Measurements from ENCODE around the gene HNRNPLL. TPM values are rescaled to one million over a fixed set of nuclear protein-coding genes. Genes with fewer than 3 reads are reported as not detected.
"Not testable (repeated sequence)": the region's sequence is repeated elsewhere in the genome, so short reads cannot be mapped to it uniquely, and the experiment has no call there.

The HNRNPLL gene
- total RNA-seq = 10 to 100 TPM; 63.7 to 80.7 TPM

DNA sequence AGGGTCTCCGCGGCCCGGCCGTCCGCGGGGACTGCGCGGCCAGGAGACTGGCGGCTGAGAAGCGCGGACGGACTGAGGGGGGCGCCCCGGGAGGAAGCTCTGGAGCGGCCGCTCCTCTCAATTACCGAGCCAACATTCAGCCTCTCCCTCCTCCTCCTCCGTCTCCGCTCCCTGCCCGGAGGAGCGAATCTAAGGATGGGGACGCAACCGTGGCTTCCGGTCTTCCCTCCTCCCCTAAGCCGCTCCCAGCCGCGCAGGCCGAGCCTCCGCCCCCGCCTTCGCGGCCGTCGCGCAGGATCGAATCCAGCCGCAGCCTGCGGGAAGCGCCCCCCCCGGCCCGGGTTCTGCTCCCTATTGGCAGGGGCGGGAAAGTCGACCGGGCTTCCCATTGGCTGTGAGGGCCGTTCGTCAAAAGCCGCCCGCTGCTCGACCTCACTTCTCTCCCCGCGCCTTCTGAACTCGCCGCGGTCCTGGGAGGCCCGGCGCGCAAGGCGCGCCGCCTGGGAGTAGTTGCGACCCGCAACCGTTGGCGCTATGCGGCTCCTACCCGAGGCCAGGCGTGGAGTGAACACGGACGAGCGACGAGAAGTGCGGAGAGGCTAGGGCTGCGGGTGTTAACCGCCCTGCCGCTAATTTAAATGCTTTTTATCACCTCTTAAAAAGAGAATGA, at the start of gene HNRNPLL:
Gene HNRNPLL, minus strand, starts transcription at position 197 of the 670 bp plus-strand sequence. CDS start 302 bp downstream, outside the sequence.
- H3K27ac Mint-ChIP-seq = peak within 1 kb of the TSS; percentile 88
- H3K36me3 Mint-ChIP-seq (ENCODE audit: insufficient read depth in 2 of 2) = peaks cover 4 to 7% of the 10 kb centered on the region in 2 donors
- H3K9me3 Mint-ChIP-seq = no peaks in the 10 kb centered on the region
- ATAC-seq (replicated peaks in 1 of 2) = peak; percentile 83 to 88
- DNase-seq = peak; percentile 95 to 97
- peak within 1 kb of the TSS; percentile 92 to 94 for H3K4me3 Mint-ChIP-seq
- H3K27me3 Mint-ChIP-seq (ENCODE audit: low read depth) = no peaks in the 10 kb centered on the region
- H3K4me1 Mint-ChIP-seq (ENCODE audit: low read depth) = peaks cover 52% of the 10 kb centered on the region

DNA sequence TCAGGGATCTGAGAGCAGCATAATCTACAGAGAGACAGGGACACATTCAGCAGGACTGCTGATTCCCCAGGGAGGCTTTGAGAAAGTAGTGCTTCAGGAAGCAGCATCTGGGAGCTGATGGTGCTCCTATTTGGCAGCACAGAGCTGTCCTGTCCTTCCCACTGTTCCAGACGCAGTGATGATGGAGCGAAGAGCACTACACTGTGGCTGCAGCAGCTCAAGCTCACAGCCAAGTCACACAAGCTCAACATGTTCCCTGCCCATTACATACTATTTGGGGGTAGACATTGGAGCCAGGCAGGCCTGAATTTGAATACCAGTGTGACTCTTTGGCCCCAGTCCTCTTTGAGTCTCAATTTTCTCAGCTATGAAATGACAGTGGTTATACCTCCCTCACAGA, 48.0 kb upstream of the HNRNPLL start:
- no peaks in the 10 kb centered on the region for H3K9me3 Mint-ChIP-seq
- no peak for DNase-seq
- peak overlapping the region; percentile 25 for H3K27ac Mint-ChIP-seq
- peaks cover 7% of the 10 kb centered on the region for H3K27me3 Mint-ChIP-seq (ENCODE audit: low read depth)
- no peak for ATAC-seq (replicated peaks in 1 of 2)
- peaks cover 75% of the 10 kb centered on the region for H3K4me1 Mint-ChIP-seq (ENCODE audit: low read depth)
- peaks cover 1 to 5% of the 10 kb centered on the region in 2 donors for H3K36me3 Mint-ChIP-seq (ENCODE audit: insufficient read depth in 2 of 2)
- no peak overlapping the region for H3K4me3 Mint-ChIP-seq

- H3K36me3 Mint-ChIP-seq (ENCODE audit: insufficient read depth in 2 of 2) = peaks cover 1 to 5% of the 10 kb centered on the region in 2 donors
- H3K27ac Mint-ChIP-seq = no peak overlapping the region
- ATAC-seq (replicated peaks in 1 of 2) (no peak), DNase-seq (no peak)
- no peaks in the 10 kb centered on the region for H3K9me3 Mint-ChIP-seq
- H3K4me1 Mint-ChIP-seq (ENCODE audit: low read depth) = peaks cover 70% of the 10 kb centered on the region
- no peak overlapping the region for H3K4me3 Mint-ChIP-seq
- H3K27me3 Mint-ChIP-seq (ENCODE audit: low read depth) = peaks cover 7% of the 10 kb centered on the region
Observed at GRCh38 chr2:38650012-38650411, 47.3 kb upstream of the HNRNPLL start.

GRCh38 chr2:38649176-38649728, 46.5 kb upstream of the HNRNPLL start:
- DNase-seq = no peak
- Mint-ChIP-seq H3K27ac (peak overlapping the region; percentile 44), H3K27me3 (ENCODE audit: low read depth) (peaks cover 7% of the 10 kb centered on the region), H3K4me1 (ENCODE audit: low read depth) (peaks cover 70% of the 10 kb centered on the region), H3K36me3 (ENCODE audit: insufficient read depth in 2 of 2) (peaks cover 1 to 5% of the 10 kb centered on the region in 2 donors), H3K9me3 (no peaks in the 10 kb centered on the region), H3K4me3 (no peak overlapping the region)
- no peak for ATAC-seq (replicated peaks in 1 of 2)

GRCh38 chr2:38648107-38648761, 45.5 kb upstream of the HNRNPLL start:
- no peak for DNase-seq
- H3K27ac Mint-ChIP-seq = no peak overlapping the region
- H3K4me3 Mint-ChIP-seq = peak overlapping the region in 1 of 2 donors; percentile 45
- ATAC-seq (replicated peaks in 1 of 2) = peak in 1 of 2 donors; percentile 20
- H3K9me3 Mint-ChIP-seq = no peaks in the 10 kb centered on the region
- H3K27me3 Mint-ChIP-seq (ENCODE audit: low read depth) = peaks cover 7% of the 10 kb centered on the region
- H3K4me1 Mint-ChIP-seq (ENCODE audit: low read depth) = peaks cover 67% of the 10 kb centered on the region
- peaks cover 4 to 5% of the 10 kb centered on the region in 2 donors for H3K36me3 Mint-ChIP-seq (ENCODE audit: insufficient read depth in 2 of 2)

DNA sequence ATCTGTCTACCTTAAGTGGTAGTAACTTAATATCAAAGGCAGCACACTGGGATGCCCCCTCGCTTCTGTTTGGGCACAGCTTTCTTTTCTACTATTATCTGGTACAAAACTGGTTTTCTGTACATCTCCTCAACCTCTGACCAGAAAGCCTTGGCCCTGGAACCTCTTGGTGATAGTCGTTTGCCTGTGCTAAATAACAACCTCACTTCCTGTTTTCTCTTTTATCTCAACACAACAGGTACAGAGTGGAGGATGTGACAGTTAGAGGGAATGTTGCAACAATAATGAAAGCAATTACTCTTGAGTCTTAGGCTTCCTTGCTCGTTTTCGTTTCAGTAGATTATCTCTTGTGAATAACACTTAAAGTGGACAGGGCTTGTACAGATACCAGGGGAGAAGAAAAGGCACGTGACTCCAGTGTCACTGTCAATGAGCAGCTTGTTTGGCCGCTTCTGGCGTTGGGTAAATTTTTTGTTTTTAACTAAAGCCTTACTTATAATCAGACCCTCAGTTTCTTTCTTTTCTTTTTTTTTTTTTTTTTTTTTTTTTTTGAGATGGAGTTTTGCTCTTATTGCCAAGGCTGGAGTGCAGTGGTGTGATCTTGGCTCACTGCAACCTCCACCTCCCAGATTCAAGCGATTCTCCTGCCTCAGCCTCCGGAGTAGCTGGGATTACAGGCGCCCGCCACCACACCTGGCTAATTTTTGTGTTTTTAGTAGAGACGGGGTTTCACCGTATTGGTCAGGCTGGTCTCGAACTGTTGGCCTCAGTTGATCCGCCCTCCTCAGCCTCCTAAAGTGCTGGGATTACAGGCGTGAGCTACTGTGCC, 41.2 kb upstream of the HNRNPLL start:
- peaks cover 40% of the 10 kb centered on the region for H3K4me1 Mint-ChIP-seq (ENCODE audit: low read depth)
- not testable (repeated sequence) for DNase-seq
- peak overlapping the region; percentile 45 to 52 for H3K4me3 Mint-ChIP-seq

GRCh38 chr2:38643021-38643671, 40.4 kb upstream of the HNRNPLL start:
- H3K27ac Mint-ChIP-seq = no peak overlapping the region
- no peaks in the 10 kb centered on the region for H3K27me3 Mint-ChIP-seq (ENCODE audit: low read depth)
- peak in 1 of 2 donors; percentile 13 for ATAC-seq (replicated peaks in 1 of 2)
- peaks cover 37% of the 10 kb centered on the region for H3K4me1 Mint-ChIP-seq (ENCODE audit: low read depth)
- no peaks in the 10 kb centered on the region for H3K9me3 Mint-ChIP-seq
- H3K36me3 Mint-ChIP-seq (ENCODE audit: insufficient read depth in 2 of 2) = peaks cover 3% of the 10 kb centered on the region in 2 donors
- H3K4me3 Mint-ChIP-seq = no peak overlapping the region
- no peak for DNase-seq

More for the DNA sequence above, 41.2 kb upstream of the HNRNPLL start:
- H3K36me3 Mint-ChIP-seq (ENCODE audit: insufficient read depth in 2 of 2); H3K9me3 Mint-ChIP-seq; H3K27me3 Mint-ChIP-seq (ENCODE audit: low read depth): not testable (repeated sequence)
- H3K27ac Mint-ChIP-seq = peak overlapping the region; percentile 67
- ATAC-seq (replicated peaks in 1 of 2) = peak; percentile 66 to 84

DNA sequence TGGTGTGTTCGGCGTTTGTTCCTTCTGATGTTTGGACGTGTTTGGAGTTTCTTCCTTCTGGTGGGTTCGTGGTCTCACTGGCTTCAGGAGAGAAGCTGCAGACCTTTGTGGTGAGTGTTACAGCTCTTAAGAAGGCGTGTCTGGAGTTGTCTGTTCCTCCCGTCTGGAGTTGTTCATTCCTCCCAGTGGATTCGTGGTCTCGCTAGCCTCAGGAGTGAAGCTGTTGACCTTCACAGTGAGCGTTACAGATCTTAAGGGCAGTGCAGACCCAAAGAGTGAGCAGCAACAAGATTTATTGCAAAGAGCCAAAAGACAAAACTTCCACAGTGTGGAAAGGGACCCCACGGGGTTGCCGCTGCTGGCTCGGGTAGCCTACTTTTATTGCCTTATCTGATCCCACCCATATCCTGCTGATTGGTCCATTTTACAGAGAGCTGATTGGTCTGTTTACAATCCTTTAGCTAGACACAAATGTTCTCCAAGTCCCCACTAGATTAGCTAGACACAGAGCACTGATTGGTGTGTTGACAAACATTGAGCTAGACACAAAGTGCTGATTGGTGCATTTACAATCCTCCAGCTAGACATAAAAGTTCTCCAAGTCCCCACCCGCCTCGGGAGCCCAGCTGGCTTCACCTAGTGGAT, 39.8 kb upstream of the HNRNPLL start:
- not testable (repeated sequence) for H3K27me3 Mint-ChIP-seq (ENCODE audit: low read depth); H3K9me3 Mint-ChIP-seq; DNase-seq; H3K4me3 Mint-ChIP-seq; ATAC-seq (replicated peaks in 1 of 2); H3K36me3 Mint-ChIP-seq (ENCODE audit: insufficient read depth in 2 of 2)
- Mint-ChIP-seq H3K4me1 (ENCODE audit: low read depth) (peaks cover 31% of the 10 kb centered on the region), H3K27ac (peak overlapping the region; percentile 41)

DNA sequence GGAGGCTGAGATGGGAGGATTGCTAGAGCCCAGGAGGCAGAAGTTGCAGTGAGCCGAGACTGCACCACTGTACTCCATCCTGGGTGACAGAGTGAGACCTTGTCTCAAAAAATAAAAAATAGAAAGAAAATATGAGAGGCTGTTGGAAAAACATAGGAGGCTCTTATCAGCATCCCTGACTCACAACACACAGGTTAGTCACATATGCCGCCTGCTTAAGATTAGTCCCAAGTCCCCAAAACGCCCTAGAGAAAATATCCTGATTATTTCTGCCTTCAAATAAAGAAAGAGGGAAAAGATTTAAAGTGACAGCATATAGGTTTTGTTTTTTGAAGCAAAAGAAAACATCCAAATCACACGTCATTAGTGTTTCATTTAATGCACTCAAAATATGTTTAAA, 33.3 kb upstream of the HNRNPLL start:
- Mint-ChIP-seq H3K9me3 (no peaks in the 10 kb centered on the region), H3K4me1 (ENCODE audit: low read depth) (peaks cover 23% of the 10 kb centered on the region), H3K27me3 (ENCODE audit: low read depth) (no peaks in the 10 kb centered on the region), H3K27ac (no peak overlapping the region), H3K4me3 (no peak overlapping the region), H3K36me3 (ENCODE audit: insufficient read depth in 2 of 2) (no peaks in the 10 kb centered on the region)
- ATAC-seq (replicated peaks in 1 of 2) = no peak
- no peak for DNase-seq

GRCh38 chr2:38635139-38635538, 32.4 kb upstream of the HNRNPLL start:
- H3K4me1 Mint-ChIP-seq (ENCODE audit: low read depth) = peaks cover 23% of the 10 kb centered on the region
- no peak for ATAC-seq (replicated peaks in 1 of 2)

DNA sequence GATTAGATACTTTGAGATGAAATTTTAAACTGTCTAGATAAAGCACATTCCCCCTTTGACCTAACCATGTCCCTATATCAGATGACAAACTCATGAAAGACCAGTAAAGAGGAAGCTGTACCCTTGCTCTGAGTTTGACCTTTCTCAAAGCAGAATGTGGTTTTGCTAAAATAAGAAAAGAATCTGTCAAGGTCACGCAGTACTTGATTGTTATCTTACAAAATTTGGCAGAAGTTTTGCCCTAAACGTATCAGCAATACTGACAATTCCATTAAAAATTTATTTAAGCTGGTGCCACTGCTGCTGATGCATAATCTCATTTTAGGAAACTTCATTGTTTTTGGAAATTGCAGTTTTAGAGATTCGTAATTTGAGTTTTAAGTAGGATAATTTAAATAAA, 32.0 kb upstream of the HNRNPLL start:
- Mint-ChIP-seq H3K4me1 (ENCODE audit: low read depth) (peaks cover 23% of the 10 kb centered on the region), H3K36me3 (ENCODE audit: insufficient read depth in 2 of 2) (no peaks in the 10 kb centered on the region), H3K27me3 (ENCODE audit: low read depth) (no peaks in the 10 kb centered on the region), H3K9me3 (peaks cover 0 to 2% of the 10 kb centered on the region in 2 donors), H3K27ac (no peak overlapping the region), H3K4me3 (no peak overlapping the region)
- DNase-seq = no peak
- peak in 1 of 2 donors; percentile 53 for ATAC-seq (replicated peaks in 1 of 2)

More at GRCh38 chr2:38635139-38635538, 32.4 kb upstream of the HNRNPLL start:
- H3K36me3 Mint-ChIP-seq (ENCODE audit: insufficient read depth in 2 of 2) = no peaks in the 10 kb centered on the region
- H3K4me3 Mint-ChIP-seq = no peak overlapping the region
- H3K27me3 Mint-ChIP-seq (ENCODE audit: low read depth) = no peaks in the 10 kb centered on the region
- H3K9me3 Mint-ChIP-seq = no peaks in the 10 kb centered on the region
- no peak overlapping the region for H3K27ac Mint-ChIP-seq
- no peak for DNase-seq

GRCh38 chr2:38633895-38634294, 31.2 kb upstream of the HNRNPLL start:
- Mint-ChIP-seq H3K9me3 (peaks cover 0 to 2% of the 10 kb centered on the region in 2 donors), H3K27ac (no peak overlapping the region), H3K4me1 (ENCODE audit: low read depth) (peaks cover 23% of the 10 kb centered on the region), H3K27me3 (ENCODE audit: low read depth) (no peaks in the 10 kb centered on the region), H3K4me3 (peak overlapping the region in 1 of 2 donors; percentile 13), H3K36me3 (ENCODE audit: insufficient read depth in 2 of 2) (no peaks in the 10 kb centered on the region)
- DNase-seq = no peak
- no peak for ATAC-seq (replicated peaks in 1 of 2)

Measured in activated T-cell treated with anti-CD3 and anti-CD28 coated beads, Interleukin-2, amount 50 U/mL, for 72 hours (primary cell).